Measurements from ENCODE around the gene GLIS2. TPM values are rescaled to one million over a fixed set of nuclear protein-coding genes. Genes with fewer than 3 reads are reported as not detected.

The GLIS2 gene
- total RNA-seq, 1 experiment from 2014 or later: 44.2 TPM

GRCh38 chr16:4352843-4353242 is 37.0 kb downstream of the GLIS2 start:
- ChIA-PET POLR2A (ENCODE audit: unreplicated experiment) (no interaction called here), CTCF (interaction anchor here (2.4 kb wide), 1 partner anchor 50 kb away, joined by 6 read pairs; no protein-coding TSS in a partner anchor)
- Histone ChIP-seq H3K27me3 (ENCODE audit: insufficient read depth, low read depth) (no peaks in the 10 kb centered on the region), H3K9me2 (ENCODE audit: insufficient read depth) (no peaks in the 10 kb centered on the region), H3K4me1 (replicated peaks; ENCODE audit: insufficient read depth) (peaks cover 32% of the 10 kb centered on the region), H3K36me3 (ENCODE audit: low read depth) (no peaks in the 10 kb centered on the region), H3K9me3 (ENCODE audit: insufficient read depth, low read depth) (no peaks in the 10 kb centered on the region), H3K79me2 (ENCODE audit: low read depth) (peaks cover 31% of the 10 kb centered on the region), H2AFZ (no peak overlapping the region), H3F3A (ENCODE audit: insufficient read depth, low read depth) (peaks cover 22% of the 10 kb centered on the region; the same call in 1 of the 2 replicates), H3K27ac (no peak overlapping the region), H3K4me2 (0 out of 2 replicates have a peak overlapping the region, but pooled peaks have one; percentile 17), H4K20me1 (ENCODE audit: insufficient read depth) (peaks cover 20% of the 10 kb centered on the region), H3K4me3 (no peak overlapping the region)
- no TSS peak for BruUV-seq (replicated peaks)
- intact Hi-C loops (cut with micrococcal nuclease; ENCODE audit: unreplicated experiment): no loop called here
- DNase-seq: no peak
- TF ChIP-seq EZH2 (IDR thresholded peaks at IDR 0.05; ENCODE audit: low read depth) (no peak), CTCF (conservative IDR thresholded peaks at IDR 0.05) (no peak)

GRCh38 chr16:4353675-4354074 is 37.8 kb downstream of the GLIS2 start:
- Histone ChIP-seq H3K27me3 (ENCODE audit: insufficient read depth, low read depth) (no peaks in the 10 kb centered on the region), H2AFZ (no peak overlapping the region), H3K9me3 (ENCODE audit: insufficient read depth, low read depth) (no peaks in the 10 kb centered on the region), H3K27ac (peak overlapping the region; percentile 29; the same call in 1 of the 2 replicates), H3K9me2 (ENCODE audit: insufficient read depth) (no peaks in the 10 kb centered on the region), H3K4me1 (replicated peaks; ENCODE audit: insufficient read depth) (peaks cover 32% of the 10 kb centered on the region), H3K79me2 (ENCODE audit: low read depth) (peaks cover 23% of the 10 kb centered on the region), H3K4me2 (peak overlapping the region; percentile 17; the same call in 1 of the 2 replicates), H3K4me3 (no peak overlapping the region), H3K36me3 (ENCODE audit: low read depth) (no peaks in the 10 kb centered on the region), H3F3A (ENCODE audit: insufficient read depth, low read depth) (peaks cover 22% of the 10 kb centered on the region; the same call in 1 of the 2 replicates), H4K20me1 (ENCODE audit: insufficient read depth) (peaks cover 12% of the 10 kb centered on the region)
- intact Hi-C loops (cut with micrococcal nuclease; ENCODE audit: unreplicated experiment): no loop called here
- BruUV-seq (replicated peaks): no TSS peak
- peak in 1 of 2 experiments; percentile 61 for DNase-seq
- CTCF ChIA-PET: no interaction called here
- POLR2A ChIA-PET (ENCODE audit: unreplicated experiment): no interaction called here
- no peak for TF ChIP-seq CTCF (conservative IDR thresholded peaks at IDR 0.05)
- TF ChIP-seq EZH2 (IDR thresholded peaks at IDR 0.05; ENCODE audit: low read depth): no peak

- Histone ChIP-seq H3K27me3 (ENCODE audit: insufficient read depth, low read depth) (no peaks in the 10 kb centered on the region), H3K9me3 (ENCODE audit: insufficient read depth, low read depth) (no peaks in the 10 kb centered on the region), H3K79me2 (ENCODE audit: low read depth) (peaks cover 12% of the 10 kb centered on the region), H3K4me2 (no peak overlapping the region), H3F3A (ENCODE audit: insufficient read depth, low read depth) (peaks cover 22% of the 10 kb centered on the region; the same call in 1 of the 2 replicates), H4K20me1 (ENCODE audit: insufficient read depth) (peaks cover 3% of the 10 kb centered on the region), H3K36me3 (ENCODE audit: low read depth) (no peaks in the 10 kb centered on the region), H2AFZ (no peak overlapping the region), H3K4me3 (no peak overlapping the region), H3K9me2 (ENCODE audit: insufficient read depth) (no peaks in the 10 kb centered on the region), H3K27ac (no peak overlapping the region), H3K4me1 (replicated peaks; ENCODE audit: insufficient read depth) (peaks cover 29% of the 10 kb centered on the region)
- DNase-seq: no peak
- no TSS peak for BruUV-seq (replicated peaks)
- CTCF ChIA-PET: no interaction called here
- TF ChIP-seq EZH2 (IDR thresholded peaks at IDR 0.05; ENCODE audit: low read depth) (no peak), CTCF (conservative IDR thresholded peaks at IDR 0.05) (no peak)
- intact Hi-C loops (cut with micrococcal nuclease; ENCODE audit: unreplicated experiment): no loop called here
- POLR2A ChIA-PET (ENCODE audit: unreplicated experiment): interaction anchor here (0.5 kb wide), 1 partner anchor 66 kb away, joined by 6 read pairs; no protein-coding TSS in a partner anchor
Measured at GRCh38 chr16:4354512-4355409, 38.9 kb downstream of the GLIS2 start.

Measured in PC-9 (cell line).